Adipose tissue (tissue), 3 donors: ENCODE data around the gene TSPAN11. TPM values are rescaled to one million over a fixed set of nuclear protein-coding genes. Genes with fewer than 3 reads are reported as not detected.

ENCODE experiments used
- polyA plus RNA-seq, 3 donors: library from polyadenylated mRNA; stranded (reverse); fragments of 200-250 nt; gene quantifications; one replicate each; pipeline ENCODE4 v1.2.3, GENCODE V29; 2013
- donor health status: healthy with polysubstance abuse.
- donor health status: Bipolar disorder and iron deficiency.
- donor health status: healthy.

Gene TSPAN11
- polyA plus RNA-seq, 3 donors, result 0.10 to 1.8 (median 0.89) TPM

Other genes with a start within 250 kb of the TSPAN11 start
- 10 to 100 TPM; 13.4 to 19.9 (median 14.3) TPM for gene IPO8, start 230.9 kb upstream of the TSPAN11 start, polyA plus RNA-seq
- 1 to 10 TPM; 8.3 to 9.9 (median 9.6) TPM for gene CAPRIN2, start 171.8 kb upstream of the TSPAN11 start, polyA plus RNA-seq
- gene DDX11, start 147.1 kb downstream of the TSPAN11 start, polyA plus RNA-seq, result 10 to 100 TPM; 10.5 to 14.6 (median 14.3) TPM